Trophoblast cell (in vitro differentiated cells and primary cell): ENCODE results near the gene SLC27A2.
A peak's percentile ranks its signal among the peaks of the same experiment; 100 is the strongest.

Experiments used
- DNase-seq, 2 donors: peaks; one replicate each; pipeline ENCODE4 v3.0.0-alpha.2; 2016
- H2AFZ ChIP-seq: 2 replicates; pipeline ENCODE4 v1.6.1; 2013; ENCODE audit warnings: low read length, moderate library complexity, mild to moderate bottlenecking; ENCODE audit not compliant: insufficient read depth, poor library complexity
- H2AK5ac ChIP-seq: 2 replicates; pipeline ENCODE4 v1.6.1; 2013; ENCODE audit warnings: mild to moderate bottlenecking, low read length
- H2BK120ac ChIP-seq: 2 replicates; pipeline ENCODE4 v1.6.1; 2013; ENCODE audit warnings: low read length, mild to moderate bottlenecking, moderate library complexity; ENCODE audit not compliant: insufficient read depth, poor library complexity
- H2BK12ac ChIP-seq: 2 replicates; pipeline ENCODE4 v1.6.1; 2013; ENCODE audit warnings: mild to moderate bottlenecking, low read length, moderate library complexity
- H2BK5ac ChIP-seq: 2 replicates; pipeline ENCODE4 v1.6.1; 2013; ENCODE audit warnings: low read length, low read depth, moderate library complexity, mild to moderate bottlenecking; ENCODE audit not compliant: poor library complexity
- H3K14ac ChIP-seq: 2 replicates; pipeline ENCODE4 v1.6.1; 2013; ENCODE audit warnings: mild to moderate bottlenecking, low read length
- H3K18ac ChIP-seq: 2 replicates; pipeline ENCODE4 v1.6.1; 2013; ENCODE audit warnings: mild to moderate bottlenecking, low read length
- H3K23ac ChIP-seq: 2 replicates; pipeline ENCODE4 v1.6.1; 2013; ENCODE audit warnings: low read length
- H3K27ac ChIP-seq: 2 replicates; pipeline ENCODE4 v1.5.1; 2013; ENCODE audit warnings: low read depth, mild to moderate bottlenecking, inconsistent platforms, low read length, moderate library complexity
- H3K27me3 ChIP-seq: 2 replicates; pipeline ENCODE4 v1.6.1; 2013; ENCODE audit warnings: inconsistent platforms, mild to moderate bottlenecking, low read length, moderate library complexity; ENCODE audit not compliant: insufficient read depth
- H3K36me3 ChIP-seq, 2 experiments: 1 replicate in 1 of 2; 2 replicates in 1 of 2; pipeline ENCODE4 v1.6.1; 2013; ENCODE audit warnings: low read length in 2 of 2, mild to moderate bottlenecking in 2 of 2, moderate library complexity in 1 of 2; ENCODE audit not compliant: insufficient read depth in 2 of 2, control insufficient read depth in 1 of 2
- H3K4ac ChIP-seq: 2 replicates; pipeline ENCODE4 v1.6.1; 2013; ENCODE audit warnings: low read depth, mild to moderate bottlenecking, low read length, moderate library complexity
- H3K4me1 ChIP-seq, 2 experiments: 1 replicate in 1 of 2; 2 replicates in 1 of 2; pipeline ENCODE4 v1.6.1; 2013; ENCODE audit warnings: low read length in 2 of 2, mild to moderate bottlenecking in 2 of 2, moderate library complexity in 1 of 2; ENCODE audit not compliant: insufficient read depth in 2 of 2, control insufficient read depth in 1 of 2
- H3K4me2 ChIP-seq: 2 replicates; pipeline ENCODE4 v1.6.1; 2013; ENCODE audit warnings: inconsistent platforms, mild to moderate bottlenecking, low read length, moderate library complexity
- H3K4me3 ChIP-seq: 2 replicates; pipeline ENCODE4 v1.5.1; 2013; ENCODE audit warnings: mild to moderate bottlenecking, low read depth, low read length, inconsistent platforms
- H3K79me1 ChIP-seq: one replicate; pipeline ENCODE4 v1.6.1; 2013; ENCODE audit warnings: low read length
- H3K79me2 ChIP-seq: 2 replicates; pipeline ENCODE4 v1.6.1; 2013; ENCODE audit warnings: low read length, mild to moderate bottlenecking; ENCODE audit not compliant: control insufficient read depth, insufficient read depth, poor library complexity
- H3K9ac ChIP-seq: 2 replicates; pipeline ENCODE4 v1.6.1; 2013; ENCODE audit warnings: mild to moderate bottlenecking, low read length
- H3K9me3 ChIP-seq: 2 replicates; pipeline ENCODE4 v1.6.1; 2013; ENCODE audit warnings: low read depth, mild to moderate bottlenecking, control low read depth, inconsistent platforms, low read length; ENCODE audit not compliant: insufficient read depth
- H4K12ac ChIP-seq: 2 replicates; pipeline ENCODE4 v1.6.1; 2013; ENCODE audit warnings: low read depth, mild to moderate bottlenecking, low read length, moderate library complexity
- H4K8ac ChIP-seq: 2 replicates; pipeline ENCODE4 v1.6.1; 2013; ENCODE audit warnings: low read depth, mild to moderate bottlenecking, low read length, moderate library complexity
- H4K91ac ChIP-seq: one replicate; pipeline ENCODE4 v1.6.1; 2013; ENCODE audit warnings: low read depth, mild to moderate bottlenecking, low read length, moderate library complexity
- WGBS: extraction: QIAGEN DNeasy Blood & Tissue Kit; methylation state at CpG from one replicate; pipeline ENCODE4 v1.1.7; 2013; ENCODE audit warnings: missing lambda C conversion rate; ENCODE audit not compliant: insufficient read length, insufficient coverage; ENCODE audit errors: extremely low coverage; 5-methylcytosine and 5-hydroxymethylcytosine counted together

SLC27A2 gene

GRCh38 chr15:50246631-50247030, 64.6 kb downstream of the SLC27A2 start:
- Histone ChIP-seq H2BK120ac (no peak overlapping the region), H4K91ac (no peak overlapping the region), H3K23ac (no peak overlapping the region), H3K14ac (no peak overlapping the region), H3K9ac (no peak overlapping the region), H3K4ac (no peak overlapping the region), H3K27me3 (no peaks in the 10 kb centered on the region), H3K9me3 (no peaks in the 10 kb centered on the region), H3K36me3 (no peaks in the 10 kb centered on the region), H3K4me2 (no peak overlapping the region), H2AFZ (no peak overlapping the region), H3K4me1 (peaks cover 4 to 17% of the 10 kb centered on the region in 2 experiments), H2BK12ac (no peak overlapping the region), H3K18ac (no peak overlapping the region), H3K79me2 (no peaks in the 10 kb centered on the region), H3K27ac (no peak overlapping the region), H2AK5ac (no peak overlapping the region), H3K79me1 (peaks cover 5% of the 10 kb centered on the region), H2BK5ac (no peak overlapping the region), H3K4me3 (no peak overlapping the region), H4K12ac (no peak overlapping the region), H4K8ac (no peak overlapping the region)
- no peak for DNase-seq
- no CpG with 5 or more reads among the region's 2 CpGs for WGBS

- Histone ChIP-seq H4K91ac (peak overlapping the region; percentile 44), H3K4ac (no peak overlapping the region), H3K14ac (no peak overlapping the region), H2BK5ac (no peak overlapping the region), H3K79me2 (no peaks in the 10 kb centered on the region), H2AK5ac (no peak overlapping the region), H3K79me1 (peaks cover 5% of the 10 kb centered on the region), H3K9ac (no peak overlapping the region), H3K9me3 (no peaks in the 10 kb centered on the region), H3K4me2 (no peak overlapping the region), H3K4me3 (no peak overlapping the region), H3K36me3 (no peaks in the 10 kb centered on the region), H4K8ac (peak overlapping the region; percentile 10), H2BK120ac (peak overlapping the region; percentile 9), H3K23ac (no peak overlapping the region), H2AFZ (no peak overlapping the region), H3K4me1 (peaks cover 4 to 17% of the 10 kb centered on the region in 2 experiments), H2BK12ac (peak overlapping the region; percentile 20), H3K27me3 (no peaks in the 10 kb centered on the region), H4K12ac (no peak overlapping the region), H3K18ac (peak overlapping the region; percentile 2), H3K27ac (peak overlapping the region; percentile 36)
- WGBS: no CpG with 5 or more reads among the region's 14 CpGs
- DNase-seq: peak in 1 of 2 donors; percentile 13
Measured at GRCh38 chr15:50247819-50248655, 66.0 kb downstream of the SLC27A2 start.

GRCh38 chr15:50248994-50249582, 67.1 kb downstream of the SLC27A2 start:
- H3K23ac ChIP-seq: no peak overlapping the region
- H3K4me2 ChIP-seq: no peak overlapping the region
- peak overlapping the region; percentile 14 for H2BK12ac ChIP-seq
- no peaks in the 10 kb centered on the region for H3K27me3 ChIP-seq
- H4K91ac ChIP-seq: no peak overlapping the region
- no peak overlapping the region for H3K4ac ChIP-seq
- no peak overlapping the region for H3K14ac ChIP-seq
- no peak overlapping the region for H2AK5ac ChIP-seq
- no peak overlapping the region for H2BK5ac ChIP-seq
- H3K27ac ChIP-seq: no peak overlapping the region
- no peaks in the 10 kb centered on the region for H3K79me2 ChIP-seq
- H3K36me3 ChIP-seq: no peaks in the 10 kb centered on the region
- DNase-seq: no peak
- H3K9ac ChIP-seq: no peak overlapping the region
- no peak overlapping the region for H3K4me3 ChIP-seq
- H4K8ac ChIP-seq: no peak overlapping the region
- H4K12ac ChIP-seq: no peak overlapping the region
- no peak overlapping the region for H3K18ac ChIP-seq
- no peak overlapping the region for H2BK120ac ChIP-seq
- no CpG with 5 or more reads among the region's 4 CpGs for WGBS
- no peaks in the 10 kb centered on the region for H3K9me3 ChIP-seq
- H2AFZ ChIP-seq: no peak overlapping the region
- H3K79me1 ChIP-seq: peaks cover 5% of the 10 kb centered on the region
- H3K4me1 ChIP-seq: peaks cover 4 to 17% of the 10 kb centered on the region in 2 experiments

DNA sequence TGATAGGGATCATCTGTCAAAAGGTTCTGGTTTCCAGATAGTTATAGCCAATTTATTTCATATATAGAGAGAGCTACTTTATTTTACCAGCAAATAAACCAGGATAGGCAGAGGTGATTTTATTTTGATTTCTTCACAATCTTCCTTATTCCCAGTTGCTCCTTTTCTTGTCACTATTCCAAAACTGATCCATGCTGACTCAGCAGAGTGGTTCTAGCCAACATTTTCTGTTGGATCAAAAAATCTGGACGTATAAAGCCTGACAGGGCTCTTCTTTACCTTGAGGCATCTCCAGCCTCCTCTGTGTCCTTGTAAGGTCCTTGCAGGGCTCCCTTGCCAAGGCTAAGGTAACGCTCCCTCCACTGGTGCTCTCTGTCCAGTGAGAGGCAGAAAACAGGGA, 67.7 kb downstream of the SLC27A2 start:
- Histone ChIP-seq H3K79me2 (no peaks in the 10 kb centered on the region), H3K9ac (no peak overlapping the region), H3K27me3 (no peaks in the 10 kb centered on the region), H2AFZ (no peak overlapping the region), H3K79me1 (peaks cover 5% of the 10 kb centered on the region), H3K9me3 (no peaks in the 10 kb centered on the region), H3K36me3 (no peaks in the 10 kb centered on the region), H4K12ac (no peak overlapping the region), H3K27ac (no peak overlapping the region), H3K4ac (no peak overlapping the region), H3K4me3 (no peak overlapping the region), H2AK5ac (peak overlapping the region; percentile 29), H3K18ac (no peak overlapping the region), H4K91ac (no peak overlapping the region), H2BK5ac (no peak overlapping the region), H3K14ac (no peak overlapping the region), H2BK120ac (no peak overlapping the region), H4K8ac (no peak overlapping the region), H3K23ac (no peak overlapping the region), H3K4me2 (no peak overlapping the region), H3K4me1 (peaks cover 4 to 17% of the 10 kb centered on the region in 2 experiments), H2BK12ac (peak overlapping the region; percentile 38)
- WGBS: no CpG with 5 or more reads among the region's 2 CpGs
- DNase-seq: no peak
